ENCODE measurements around the gene ATAD2B.

DNA sequence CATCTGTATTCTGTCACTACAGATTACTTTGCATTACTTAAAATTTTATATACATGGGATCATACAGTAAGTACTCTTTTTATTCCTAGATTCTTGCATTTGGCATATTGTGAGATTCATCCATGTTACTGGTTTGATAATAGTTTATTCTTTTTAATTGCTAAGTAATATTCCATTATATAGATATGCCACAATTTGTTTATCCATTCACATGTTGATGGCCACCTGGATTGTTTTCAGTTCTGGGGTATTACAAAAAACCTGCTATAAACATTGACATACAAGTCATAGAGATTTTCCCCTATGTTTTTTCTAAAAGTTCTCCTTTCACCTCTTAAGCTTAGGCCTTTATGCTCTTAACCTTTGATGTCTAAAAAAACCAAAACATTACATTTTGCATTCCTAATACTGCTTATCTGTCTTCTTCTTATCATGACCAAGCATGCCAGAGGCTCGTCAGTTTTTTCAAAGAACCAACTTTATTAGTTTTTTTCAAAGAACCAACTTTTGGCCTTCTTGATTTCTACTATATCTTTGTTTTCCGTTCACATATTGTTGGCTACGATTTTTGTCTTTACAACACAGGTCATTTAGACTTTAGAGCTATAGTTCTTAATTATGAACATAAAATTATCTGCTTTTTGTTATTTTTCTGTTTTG, 86.9 kb downstream of the ATAD2B start:
- TF ChIP-seq, protein P1, sequence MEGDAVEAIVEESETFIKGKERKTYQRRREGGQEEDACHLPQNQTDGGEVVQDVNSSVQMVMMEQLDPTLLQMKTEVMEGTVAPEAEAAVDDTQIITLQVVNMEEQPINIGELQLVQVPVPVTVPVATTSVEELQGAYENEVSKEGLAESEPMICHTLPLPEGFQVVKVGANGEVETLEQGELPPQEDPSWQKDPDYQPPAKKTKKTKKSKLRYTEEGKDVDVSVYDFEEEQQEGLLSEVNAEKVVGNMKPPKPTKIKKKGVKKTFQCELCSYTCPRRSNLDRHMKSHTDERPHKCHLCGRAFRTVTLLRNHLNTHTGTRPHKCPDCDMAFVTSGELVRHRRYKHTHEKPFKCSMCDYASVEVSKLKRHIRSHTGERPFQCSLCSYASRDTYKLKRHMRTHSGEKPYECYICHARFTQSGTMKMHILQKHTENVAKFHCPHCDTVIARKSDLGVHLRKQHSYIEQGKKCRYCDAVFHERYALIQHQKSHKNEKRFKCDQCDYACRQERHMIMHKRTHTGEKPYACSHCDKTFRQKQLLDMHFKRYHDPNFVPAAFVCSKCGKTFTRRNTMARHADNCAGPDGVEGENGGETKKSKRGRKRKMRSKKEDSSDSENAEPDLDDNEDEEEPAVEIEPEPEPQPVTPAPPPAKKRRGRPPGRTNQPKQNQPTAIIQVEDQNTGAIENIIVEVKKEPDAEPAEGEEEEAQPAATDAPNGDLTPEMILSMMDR (IDR thresholded peaks at IDR 0.05), result no peak
- TF ChIP-seq EP300 (IDR thresholded peaks at IDR 0.05) (no peak), POLR2A (IDR thresholded peaks at IDR 0.05) (no peak)

All from sigmoid colon (tissue), 4 donors.